ENCODE measurements around the gene FTO. TPM values are rescaled to one million over a fixed set of nuclear protein-coding genes. Genes with fewer than 3 reads are reported as not detected.

The FTO gene
- total and polyA plus RNA-seq, 2 of the 13 experiments (the other 11 are each of a cell fraction or from before 2014, with no cell fraction given), result 41.6 to 55.8 TPM

DNA sequence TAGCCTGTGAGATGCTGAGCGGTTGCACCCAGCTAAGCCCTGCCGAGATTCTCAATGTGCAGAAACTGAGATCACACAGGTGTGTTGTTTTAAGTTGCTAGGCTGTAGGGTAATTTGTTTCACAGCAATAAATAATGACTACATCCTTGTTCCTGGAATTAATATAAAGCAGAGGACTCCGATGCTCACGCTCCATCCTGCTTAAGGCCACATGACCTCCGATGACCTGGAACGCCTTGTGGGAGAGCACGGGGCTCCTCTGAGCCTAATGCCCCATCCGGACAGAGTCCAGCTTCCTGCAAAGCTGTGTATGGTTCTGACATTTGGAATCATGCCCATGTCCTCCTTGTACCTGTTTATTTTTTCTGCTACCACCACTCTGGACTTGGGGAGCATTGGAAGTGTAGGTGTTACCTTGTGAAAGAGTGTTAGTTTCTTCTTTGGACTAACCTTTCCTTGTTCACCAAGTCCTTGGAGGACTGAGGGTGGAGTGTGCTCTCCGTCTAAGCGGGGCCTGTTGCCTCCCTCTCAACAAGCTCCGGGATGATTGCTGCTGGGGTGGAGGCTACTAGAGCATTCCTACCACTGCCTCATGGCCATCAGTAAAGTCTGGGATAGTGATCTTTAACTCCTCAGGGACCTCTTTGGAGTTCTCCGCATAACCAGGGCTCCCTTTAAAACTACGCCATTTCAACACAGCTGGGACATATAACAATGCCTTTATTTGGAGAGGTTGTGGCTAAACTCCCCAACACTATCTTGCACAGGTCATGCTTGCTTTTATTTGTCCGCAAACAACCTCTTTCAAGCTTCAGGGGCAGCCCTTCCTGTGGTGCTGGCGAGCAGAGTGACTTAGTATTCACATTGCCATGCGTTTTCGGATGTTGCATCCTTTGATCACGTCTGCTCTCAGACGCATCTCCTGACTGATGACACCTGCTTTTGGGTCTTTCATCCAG lies 457.3 kb downstream of the FTO start (continued):
- no peak for TF ChIP-seq HCFC1 (IDR thresholded peaks at IDR 0.05; ENCODE audit: low read depth, low read length)
- no peak for TF ChIP-seq RELA (CRISPR knock-in tag; IDR thresholded peaks at IDR 0.05)
- no peak for TF ChIP-seq RAD51 (IDR thresholded peaks at IDR 0.05; ENCODE audit: borderline replicate concordance)
- no peak for TF ChIP-seq ZFP82 (CRISPR knock-in tag; IDR thresholded peaks at IDR 0.05; ENCODE audit: borderline replicate concordance)
- TF ChIP-seq ZFP90 (CRISPR knock-in tag; IDR thresholded peaks at IDR 0.05; ENCODE audit: borderline replicate concordance), result peak; percentile 78
- TF ChIP-seq, protein P1, sequence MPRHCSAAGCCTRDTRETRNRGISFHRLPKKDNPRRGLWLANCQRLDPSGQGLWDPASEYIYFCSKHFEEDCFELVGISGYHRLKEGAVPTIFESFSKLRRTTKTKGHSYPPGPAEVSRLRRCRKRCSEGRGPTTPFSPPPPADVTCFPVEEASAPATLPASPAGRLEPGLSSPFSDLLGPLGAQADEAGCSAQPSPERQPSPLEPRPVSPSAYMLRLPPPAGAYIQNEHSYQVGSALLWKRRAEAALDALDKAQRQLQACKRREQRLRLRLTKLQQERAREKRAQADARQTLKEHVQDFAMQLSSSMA (CRISPR knock-in tag; IDR thresholded peaks at IDR 0.05), result no peak; the same call in 1 of the 2 replicates
- peak; percentile 56 for TF ChIP-seq ZNF781 (CRISPR knock-in tag; IDR thresholded peaks at IDR 0.05; ENCODE audit: borderline replicate concordance, not compliant biosample characterization)
- TF ChIP-seq POLR2G (IDR thresholded peaks at IDR 0.05; ENCODE audit: low read depth, low read length), result peak; percentile 44; the same call in 1 of the 2 replicates
- TF ChIP-seq ZSCAN5A (CRISPR knock-in tag; IDR thresholded peaks at IDR 0.05; ENCODE audit: borderline replicate concordance), result no peak
- peak; percentile 38; the same call in 1 of the 2 replicates for TF ChIP-seq ELF3 (CRISPR knock-in tag; IDR thresholded peaks at IDR 0.05)
- TF ChIP-seq, protein P2, sequence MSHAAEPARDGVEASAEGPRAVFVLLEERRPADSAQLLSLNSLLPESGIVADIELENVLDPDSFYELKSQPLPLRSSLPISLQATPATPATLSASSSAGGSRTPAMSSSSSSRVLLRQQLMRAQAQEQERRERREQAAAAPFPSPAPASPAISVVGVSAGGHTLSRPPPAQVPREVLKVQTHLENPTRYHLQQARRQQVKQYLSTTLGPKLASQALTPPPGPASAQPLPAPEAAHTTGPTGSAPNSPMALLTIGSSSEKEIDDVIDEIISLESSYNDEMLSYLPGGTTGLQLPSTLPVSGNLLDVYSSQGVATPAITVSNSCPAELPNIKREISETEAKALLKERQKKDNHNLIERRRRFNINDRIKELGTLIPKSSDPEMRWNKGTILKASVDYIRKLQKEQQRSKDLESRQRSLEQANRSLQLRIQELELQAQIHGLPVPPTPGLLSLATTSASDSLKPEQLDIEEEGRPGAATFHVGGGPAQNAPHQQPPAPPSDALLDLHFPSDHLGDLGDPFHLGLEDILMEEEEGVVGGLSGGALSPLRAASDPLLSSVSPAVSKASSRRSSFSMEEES (CRISPR knock-in tag; IDR thresholded peaks at IDR 0.05), result no peak; the same call in 1 of the 2 replicates
- 0 out of 2 replicates have a peak, but pooled peaks have one; percentile 2 for TF ChIP-seq DMAP1 (CRISPR knock-in tag; IDR thresholded peaks at IDR 0.05)
- TF ChIP-seq, protein P3, sequence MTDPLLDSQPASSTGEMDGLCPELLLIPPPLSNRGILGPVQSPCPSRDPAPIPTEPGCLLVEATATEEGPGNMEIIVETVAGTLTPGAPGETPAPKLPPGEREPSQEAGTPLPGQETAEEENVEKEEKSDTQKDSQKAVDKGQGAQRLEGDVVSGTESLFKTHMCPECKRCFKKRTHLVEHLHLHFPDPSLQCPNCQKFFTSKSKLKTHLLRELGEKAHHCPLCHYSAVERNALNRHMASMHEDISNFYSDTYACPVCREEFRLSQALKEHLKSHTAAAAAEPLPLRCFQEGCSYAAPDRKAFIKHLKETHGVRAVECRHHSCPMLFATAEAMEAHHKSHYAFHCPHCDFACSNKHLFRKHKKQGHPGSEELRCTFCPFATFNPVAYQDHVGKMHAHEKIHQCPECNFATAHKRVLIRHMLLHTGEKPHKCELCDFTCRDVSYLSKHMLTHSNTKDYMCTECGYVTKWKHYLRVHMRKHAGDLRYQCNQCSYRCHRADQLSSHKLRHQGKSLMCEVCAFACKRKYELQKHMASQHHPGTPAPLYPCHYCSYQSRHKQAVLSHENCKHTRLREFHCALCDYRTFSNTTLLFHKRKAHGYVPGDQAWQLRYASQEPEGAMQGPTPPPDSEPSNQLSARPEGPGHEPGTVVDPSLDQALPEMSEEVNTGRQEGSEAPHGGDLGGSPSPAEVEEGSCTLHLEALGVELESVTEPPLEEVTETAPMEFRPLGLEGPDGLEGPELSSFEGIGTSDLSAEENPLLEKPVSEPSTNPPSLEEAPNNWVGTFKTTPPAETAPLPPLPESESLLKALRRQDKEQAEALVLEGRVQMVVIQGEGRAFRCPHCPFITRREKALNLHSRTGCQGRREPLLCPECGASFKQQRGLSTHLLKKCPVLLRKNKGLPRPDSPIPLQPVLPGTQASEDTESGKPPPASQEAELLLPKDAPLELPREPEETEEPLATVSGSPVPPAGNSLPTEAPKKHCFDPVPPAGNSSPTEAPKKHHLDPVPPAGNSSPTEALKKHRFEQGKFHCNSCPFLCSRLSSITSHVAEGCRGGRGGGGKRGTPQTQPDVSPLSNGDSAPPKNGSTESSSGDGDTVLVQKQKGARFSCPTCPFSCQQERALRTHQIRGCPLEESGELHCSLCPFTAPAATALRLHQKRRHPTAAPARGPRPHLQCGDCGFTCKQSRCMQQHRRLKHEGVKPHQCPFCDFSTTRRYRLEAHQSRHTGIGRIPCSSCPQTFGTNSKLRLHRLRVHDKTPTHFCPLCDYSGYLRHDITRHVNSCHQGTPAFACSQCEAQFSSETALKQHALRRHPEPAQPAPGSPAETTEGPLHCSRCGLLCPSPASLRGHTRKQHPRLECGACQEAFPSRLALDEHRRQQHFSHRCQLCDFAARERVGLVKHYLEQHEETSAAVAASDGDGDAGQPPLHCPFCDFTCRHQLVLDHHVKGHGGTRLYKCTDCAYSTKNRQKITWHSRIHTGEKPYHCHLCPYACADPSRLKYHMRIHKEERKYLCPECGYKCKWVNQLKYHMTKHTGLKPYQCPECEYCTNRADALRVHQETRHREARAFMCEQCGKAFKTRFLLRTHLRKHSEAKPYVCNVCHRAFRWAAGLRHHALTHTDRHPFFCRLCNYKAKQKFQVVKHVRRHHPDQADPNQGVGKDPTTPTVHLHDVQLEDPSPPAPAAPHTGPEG (CRISPR knock-in tag; IDR thresholded peaks at IDR 0.05), result peak; percentile 83
- no peak for TF ChIP-seq SOX6 (IDR thresholded peaks at IDR 0.05)
- peak; percentile 96 for TF ChIP-seq SOX6 (CRISPR knock-in tag; IDR thresholded peaks at IDR 0.05)
- TF ChIP-seq ZBTB10 (CRISPR knock-in tag; IDR thresholded peaks at IDR 0.05; ENCODE audit: borderline replicate concordance), result no peak
